Iris pigment epithelial cell (primary cell): ENCODE results near the gene DPYSL3.
"Not testable (repeated sequence)": the region's sequence is repeated elsewhere in the genome, so short reads cannot be mapped to it uniquely, and the experiment has no call there.

Experiments
- DNase-seq: peaks from one replicate; pipeline ENCODE4 v3.0.0-alpha.2; 2011; ENCODE audit warnings: low read depth

The DPYSL3 gene

DNA sequence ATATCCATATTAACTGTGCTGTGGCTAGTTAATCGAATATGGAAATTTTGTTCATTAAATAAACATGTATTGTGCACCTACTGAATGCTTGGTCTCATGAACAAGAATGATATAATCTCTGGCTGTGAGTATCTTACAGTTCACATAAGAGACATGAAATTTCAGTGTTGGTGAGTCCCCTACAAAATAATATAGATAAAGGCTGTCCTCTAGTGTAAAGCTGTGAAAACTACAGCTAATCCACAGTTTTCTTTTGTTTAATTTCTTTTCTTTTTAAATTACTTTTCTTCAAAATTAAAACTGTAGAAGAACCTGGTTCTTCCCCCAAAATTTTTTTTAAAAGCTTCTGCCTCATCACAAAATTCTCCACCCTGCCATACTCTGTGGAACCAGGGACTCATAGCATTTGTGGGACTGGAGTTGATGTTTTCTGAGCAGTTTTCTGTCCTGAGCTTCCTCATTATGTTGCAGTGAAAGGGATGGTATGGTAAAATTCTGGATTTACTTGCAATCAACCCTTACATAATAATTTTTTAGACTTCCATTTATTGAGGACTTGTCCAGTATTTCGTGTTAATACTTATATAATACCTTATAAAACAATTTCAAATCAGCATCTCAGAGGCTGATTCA lies 140.0 kb downstream of the DPYSL3 start:
- peak; percentile 20 for DNase-seq

DNA sequence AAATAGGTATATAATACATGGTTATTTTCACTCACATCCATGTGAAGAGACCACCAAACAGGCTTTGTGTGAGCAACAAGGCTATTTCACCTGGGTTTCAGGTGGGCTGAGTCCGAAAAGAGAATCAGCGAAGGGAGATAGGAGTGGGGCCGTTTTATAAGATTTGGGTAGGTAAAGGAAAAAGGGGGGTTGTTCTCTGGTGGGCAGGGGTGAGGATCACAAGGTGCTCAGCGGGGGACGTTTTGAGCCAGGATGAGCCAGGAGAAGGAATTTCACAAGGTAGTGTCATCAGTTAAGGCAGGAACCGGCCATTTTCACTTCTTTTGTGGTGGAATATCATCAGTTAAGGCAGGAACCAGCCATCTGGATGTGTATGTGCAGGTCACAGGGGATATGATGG lies 142.5 kb downstream of the DPYSL3 start:
- DNase-seq, result not testable (repeated sequence)

GRCh38 chr5:147361441-147362175 lies 148.3 kb downstream of the DPYSL3 start:
- no peak for DNase-seq

DNA sequence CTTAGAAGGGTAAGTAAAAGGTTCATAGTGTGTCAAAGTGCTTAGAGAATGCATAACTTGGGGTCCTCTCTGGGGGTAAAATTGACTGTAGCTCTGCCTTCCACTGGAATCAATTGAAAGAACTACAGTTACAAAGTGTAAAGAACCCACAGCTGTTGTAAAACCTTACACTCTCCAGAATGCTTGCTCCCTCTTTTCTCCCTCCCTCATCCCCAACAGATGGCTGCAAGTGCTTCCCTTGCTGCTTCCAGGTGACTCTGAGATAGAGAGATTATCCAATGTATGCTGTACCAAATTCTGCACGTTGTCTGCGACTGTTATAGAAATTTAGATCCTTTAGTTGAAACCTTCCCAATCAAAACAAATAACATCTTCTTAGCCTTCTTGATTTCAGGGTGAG lies 149.1 kb downstream of the DPYSL3 start:
- no peak for DNase-seq

GRCh38 chr5:147359581-147359980 lies 150.3 kb downstream of the DPYSL3 start:
- no peak for DNase-seq

- DNase-seq, result no peak
These were observed 150.8 kb downstream of the DPYSL3 start for GRCh38 chr5:147359101-147359500.

GRCh38 chr5:147349241-147349640 lies 160.6 kb downstream of the DPYSL3 start:
- DNase-seq, result no peak

DNA sequence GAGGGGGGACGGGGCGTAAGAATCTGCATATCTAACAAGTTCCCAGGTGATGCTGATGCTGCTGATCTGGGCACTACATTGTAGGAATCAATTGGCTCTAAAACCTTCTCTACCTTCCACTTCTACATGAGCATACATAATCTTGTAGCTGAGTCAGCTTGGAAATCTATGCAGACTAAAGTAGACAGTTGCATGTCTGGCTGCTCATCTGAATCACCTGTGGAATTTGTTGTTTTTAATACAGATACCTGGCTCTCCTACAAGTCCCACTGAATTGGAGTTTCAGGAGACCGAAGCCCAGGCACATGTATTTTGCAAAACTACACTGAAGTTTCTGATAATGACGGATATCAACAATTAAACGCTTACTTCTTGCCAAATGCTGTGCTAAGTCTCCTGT lies 161.4 kb downstream of the DPYSL3 start:
- DNase-seq, result no peak

GRCh38 chr5:147348046-147348445 lies 161.8 kb downstream of the DPYSL3 start:
- peak; percentile 10 for DNase-seq

DNA sequence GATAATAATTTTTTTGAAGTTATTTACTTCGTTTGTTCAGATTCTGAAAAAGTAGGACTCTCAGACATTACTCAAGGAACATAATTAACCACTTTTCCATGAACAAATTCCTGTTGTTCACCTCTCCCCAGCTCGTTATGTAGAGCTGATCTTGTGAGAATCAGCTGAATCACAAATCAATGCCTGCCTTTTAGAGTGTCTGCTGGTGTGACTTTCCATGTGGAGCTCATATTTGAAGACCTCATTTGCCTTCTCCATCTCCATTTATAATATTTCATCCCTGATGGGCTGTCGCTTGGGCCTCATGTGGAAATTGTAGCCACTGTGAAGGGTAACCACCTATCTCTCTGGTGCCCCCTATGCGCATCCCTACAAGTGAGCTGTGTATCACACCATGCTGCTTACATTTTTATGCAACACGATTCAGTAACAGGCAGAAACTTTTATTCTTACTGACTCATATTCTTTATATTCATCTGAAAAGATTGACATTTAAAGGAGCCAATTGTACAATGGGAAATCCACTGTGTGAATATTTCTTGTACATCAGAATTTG lies 163.8 kb downstream of the DPYSL3 start:
- no peak for DNase-seq

GRCh38 chr5:147344861-147345260 lies 165.0 kb downstream of the DPYSL3 start:
- DNase-seq, result no peak

DNA sequence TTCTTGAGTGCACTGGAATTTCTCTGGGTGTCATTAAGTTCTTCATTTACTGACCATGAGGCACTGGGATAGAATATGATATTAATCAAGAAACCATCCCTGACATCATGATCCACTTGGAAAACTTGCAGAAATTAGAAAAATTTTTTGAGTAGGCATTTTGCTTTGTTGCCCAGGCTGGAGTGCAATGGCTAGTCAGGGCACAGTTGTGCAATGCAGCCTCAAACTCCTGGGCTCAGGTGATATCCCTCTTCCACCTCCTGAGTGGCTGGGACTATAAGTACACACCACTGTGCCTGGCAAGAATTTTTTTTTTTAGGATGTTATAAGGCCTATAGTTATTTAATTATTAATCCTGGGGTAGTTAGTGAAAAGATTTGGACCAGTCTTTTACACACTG lies 168.5 kb downstream of the DPYSL3 start:
- DNase-seq, result no peak

GRCh38 chr5:147340941-147341340 lies 168.9 kb downstream of the DPYSL3 start:
- DNase-seq, result no peak
